Neutrophil (primary cell): ENCODE data around the gene CYP21A2.

Source experiments
- H3K27ac ChIP-seq: fragments of 200-600 bp; sonication (generic); 2 replicates; pipeline ENCODE4 v1.5.1; 2016; ENCODE audit warnings: mild to moderate bottlenecking, moderate library complexity
- H3K27me3 ChIP-seq: fragments of 200-600 bp; sonication (generic); 2 replicates; pipeline ENCODE4 v1.6.0; 2016; ENCODE audit warnings: mild to moderate bottlenecking
- H3K36me3 ChIP-seq: fragments of 200-600 bp; sonication (generic); 2 replicates; pipeline ENCODE4 v1.5.1; 2017
- H3K4me1 ChIP-seq, 2 experiments: fragments of 200-600 bp in 1 of 2; sonication (generic) in 1 of 2; 1 replicate in 1 of 2; 2 replicates in 1 of 2; pipeline versions ENCODE4 v1.5.1 to v1.6.1; 2013 to 2016; ENCODE audit warnings: low read depth in 1 of 2, low read length in 1 of 2, mild to moderate bottlenecking in 1 of 2, moderate library complexity in 1 of 2; ENCODE audit not compliant: control insufficient read depth in 1 of 2, insufficient read depth in 1 of 2
- H3K4me3 ChIP-seq, 2 experiments: fragments of 200-600 bp in 1 of 2; sonication (generic) in 1 of 2; 1 replicate in 1 of 2; 2 replicates in 1 of 2; pipeline ENCODE4 v1.5.1; 2013 to 2016; ENCODE audit warnings: low read depth in 1 of 2, low read length in 1 of 2, mild to moderate bottlenecking in 1 of 2, moderate library complexity in 1 of 2
- H3K9me3 ChIP-seq: fragments of 200-600 bp; sonication (generic); 2 replicates; pipeline ENCODE4 v1.5.1; 2016
- CTCF ChIP-seq: fragments of 200-600 bp; sonication (generic); IDR thresholded peaks from 2 replicates; pipeline ENCODE4 v1.5.1; 2016; ENCODE audit warnings: antibody characterized with exemption

Gene CYP21A2

DNA sequence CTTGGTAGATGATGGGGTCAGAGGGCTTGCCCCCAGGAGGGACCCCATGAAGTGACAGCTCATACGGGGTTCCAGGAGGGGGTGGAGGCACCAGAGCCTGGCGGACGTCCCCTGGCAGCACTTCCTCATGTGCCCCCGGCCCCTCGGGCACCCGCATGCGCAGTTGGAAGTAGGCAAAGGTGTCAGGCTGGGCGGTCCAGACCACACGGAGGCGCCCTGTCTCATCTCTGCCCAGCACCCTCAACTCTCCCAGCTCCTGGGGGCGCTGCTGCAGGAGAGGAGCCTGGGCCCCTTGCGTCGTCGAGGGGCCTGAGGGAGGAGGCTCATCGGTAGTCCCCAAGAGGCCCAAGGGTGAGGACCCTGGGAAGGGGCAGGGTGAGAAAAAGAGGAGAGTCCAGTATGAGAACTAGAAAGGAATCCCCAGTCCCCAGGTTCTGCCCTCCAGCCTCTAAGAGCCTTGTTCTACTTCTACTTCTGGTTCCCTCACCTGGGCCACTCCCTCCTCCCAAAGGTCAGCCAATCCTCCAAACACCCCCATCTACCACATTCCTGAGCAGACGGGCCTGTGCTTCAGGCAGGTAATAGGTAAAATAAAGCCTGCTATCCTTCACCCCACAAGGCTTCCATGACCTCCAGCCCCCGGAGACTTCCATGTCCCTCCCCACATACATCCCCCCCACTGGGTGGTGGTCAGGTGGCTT is 47.7 kb downstream of the CYP21A2 start:
- no peaks in the 10 kb centered on the region for H3K4me1 ChIP-seq
- no peaks in the 10 kb centered on the region for H3K36me3 ChIP-seq
- TF ChIP-seq CTCF = no peak
- peaks cover 69% of the 10 kb centered on the region for H3K27me3 ChIP-seq
- H3K27ac ChIP-seq = no peak overlapping the region
- no peak overlapping the region for H3K4me3 ChIP-seq
- no peaks in the 10 kb centered on the region for H3K9me3 ChIP-seq

- no peaks in the 10 kb centered on the region for H3K4me1 ChIP-seq
- H3K4me3 ChIP-seq = no peak overlapping the region
- H3K9me3 ChIP-seq = no peaks in the 10 kb centered on the region
- H3K27ac ChIP-seq = no peak overlapping the region
- no peaks in the 10 kb centered on the region for H3K36me3 ChIP-seq
- TF ChIP-seq CTCF = no peak
- peaks cover 78% of the 10 kb centered on the region for H3K27me3 ChIP-seq
These were observed 48.7 kb downstream of the CYP21A2 start for GRCh38 chr6:32086661-32087573.

- Histone ChIP-seq H3K9me3 (no peaks in the 10 kb centered on the region), H3K4me3 (no peak overlapping the region), H3K4me1 (no peaks in the 10 kb centered on the region), H3K36me3 (no peaks in the 10 kb centered on the region), H3K27me3 (peaks cover 86% of the 10 kb centered on the region), H3K27ac (no peak overlapping the region)
- no peak for TF ChIP-seq CTCF
These were observed 49.6 kb downstream of the CYP21A2 start for GRCh38 chr6:32087574-32088486.

DNA sequence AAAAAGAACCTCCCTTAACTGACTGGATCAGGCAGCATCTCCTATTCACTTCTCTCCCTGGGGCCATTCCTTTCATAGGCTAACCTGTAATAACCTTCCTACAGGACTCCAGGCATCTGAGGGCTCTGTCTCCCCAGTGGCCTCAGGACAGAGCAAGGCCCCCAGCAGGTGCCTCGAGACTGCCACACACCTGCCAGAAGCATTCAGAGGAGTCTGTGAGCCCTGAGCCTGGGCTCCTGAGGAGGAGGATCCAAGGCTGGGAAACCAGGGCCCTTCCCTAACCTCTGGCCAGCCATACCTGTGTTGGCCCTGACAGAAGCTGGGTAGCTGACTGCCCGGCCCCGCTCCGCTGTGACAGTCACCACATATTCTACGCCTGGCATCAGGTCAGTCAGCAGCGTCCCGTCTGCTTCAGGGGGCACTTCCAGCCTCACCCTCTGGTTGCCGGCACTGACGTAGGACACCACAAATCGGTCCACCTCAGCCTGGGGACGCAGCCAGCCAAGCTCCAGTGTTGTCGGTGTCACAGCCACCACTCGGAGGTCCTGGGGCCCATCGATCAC is 50.4 kb downstream of the CYP21A2 start:
- Histone ChIP-seq H3K4me3 (no peak overlapping the region), H3K9me3 (no peaks in the 10 kb centered on the region), H3K4me1 (no peaks in the 10 kb centered on the region), H3K27me3 (peaks cover 89% of the 10 kb centered on the region), H3K27ac (no peak overlapping the region), H3K36me3 (no peaks in the 10 kb centered on the region)
- no peak for TF ChIP-seq CTCF
